Retinal pigment epithelial cell (primary cell): ENCODE data around the gene TRAPPC6A.

Source experiments
- DNase-seq: peaks from one replicate; pipeline ENCODE4 v3.0.0-alpha.2; 2010; ENCODE audit warnings: low read depth
- H3K4me3 ChIP-seq: 2 replicates; pipeline ENCODE4 v1.5.1; 2011; ENCODE audit warnings: mild to moderate bottlenecking, low read length, control low read depth, moderate library complexity
- CTCF ChIP-seq: conservative IDR thresholded peaks from 2 replicates; pipeline ENCODE4 v1.5.1; 2011; ENCODE audit warnings: low read depth, low read length, control low read depth, inconsistent platforms

The TRAPPC6A gene

GRCh38 chr19:45118106-45118505 is 59.9 kb downstream of the TRAPPC6A start:
- no peak overlapping the region for H3K4me3 ChIP-seq
- no peak for DNase-seq
- no peak for TF ChIP-seq CTCF

- DNase-seq = no peak
- H3K4me3 ChIP-seq = no peak overlapping the region
- no peak for TF ChIP-seq CTCF
Measured at GRCh38 chr19:45117671-45118070, 60.4 kb downstream of the TRAPPC6A start.

- DNase-seq = no peak
- TF ChIP-seq CTCF = no peak
- H3K4me3 ChIP-seq = no peak overlapping the region
Measured at GRCh38 chr19:45117167-45117594, 60.9 kb downstream of the TRAPPC6A start.

- no peak for TF ChIP-seq CTCF
- no peak overlapping the region for H3K4me3 ChIP-seq
- DNase-seq = no peak
Measured at GRCh38 chr19:45115809-45116615, 62.0 kb downstream of the TRAPPC6A start.

GRCh38 chr19:45114116-45114515 is 63.9 kb downstream of the TRAPPC6A start:
- no peak for DNase-seq
- no peak for TF ChIP-seq CTCF
- H3K4me3 ChIP-seq = no peak overlapping the region

- DNase-seq = no peak
- TF ChIP-seq CTCF = no peak
- no peak overlapping the region for H3K4me3 ChIP-seq
Measured at GRCh38 chr19:45113628-45114027, 64.4 kb downstream of the TRAPPC6A start.
